ENCODE measurements around the gene AGA. TPM values are rescaled to one million over a fixed set of nuclear protein-coding genes. Genes with fewer than 3 reads are reported as not detected.

Gene AGA
- total RNA-seq, 1 donor from 2014 or later = 20.5 TPM

- TF ChIP-seq CTCF (IDR thresholded peaks at IDR 0.05; ENCODE audit: unreplicated experiment) = no peak
- Mint-ChIP-seq H3K4me3 (ENCODE audit: low read depth) (no peak overlapping the region), H3K36me3 (ENCODE audit: insufficient read depth) (peaks cover 1% of the 10 kb centered on the region), H3K27ac (no peak overlapping the region), H3K4me1 (ENCODE audit: low read depth) (peaks cover 6% of the 10 kb centered on the region), H3K27me3 (peaks cover 3% of the 10 kb centered on the region), H3K9me3 (ENCODE audit: low read depth) (no peaks in the 10 kb centered on the region)
- DNase-seq (ENCODE audit: low spot score, unreplicated experiment) = no peak
Observed at GRCh38 chr4:177461606-177462005, 19.4 kb upstream of the AGA start.

DNA sequence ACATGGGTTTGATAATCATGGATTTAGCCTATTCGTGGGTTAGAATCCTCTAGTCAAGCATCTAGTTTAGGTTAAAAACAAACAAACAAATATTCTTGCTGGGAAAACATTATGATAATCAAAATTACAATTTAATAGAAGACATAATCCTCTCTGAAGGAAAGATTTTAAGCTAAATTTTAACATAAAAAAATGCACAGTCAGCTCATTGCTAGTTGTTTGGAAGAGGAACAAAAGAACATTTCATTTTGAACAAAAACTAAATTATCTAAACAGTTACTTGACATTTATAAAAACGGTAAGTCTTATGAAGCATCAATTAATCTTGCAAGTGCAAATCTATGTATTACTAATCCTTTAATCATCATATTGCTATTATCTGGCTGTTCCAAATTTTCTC lies 18.2 kb upstream of the AGA start:
- Mint-ChIP-seq H3K4me3 (ENCODE audit: low read depth) (no peak overlapping the region), H3K4me1 (ENCODE audit: low read depth) (peaks cover 7% of the 10 kb centered on the region), H3K27me3 (no peaks in the 10 kb centered on the region), H3K36me3 (ENCODE audit: insufficient read depth) (peaks cover 1% of the 10 kb centered on the region), H3K27ac (no peak overlapping the region), H3K9me3 (ENCODE audit: low read depth) (no peaks in the 10 kb centered on the region)
- no peak for DNase-seq (ENCODE audit: low spot score, unreplicated experiment)
- TF ChIP-seq CTCF (IDR thresholded peaks at IDR 0.05; ENCODE audit: unreplicated experiment) = no peak

DNA sequence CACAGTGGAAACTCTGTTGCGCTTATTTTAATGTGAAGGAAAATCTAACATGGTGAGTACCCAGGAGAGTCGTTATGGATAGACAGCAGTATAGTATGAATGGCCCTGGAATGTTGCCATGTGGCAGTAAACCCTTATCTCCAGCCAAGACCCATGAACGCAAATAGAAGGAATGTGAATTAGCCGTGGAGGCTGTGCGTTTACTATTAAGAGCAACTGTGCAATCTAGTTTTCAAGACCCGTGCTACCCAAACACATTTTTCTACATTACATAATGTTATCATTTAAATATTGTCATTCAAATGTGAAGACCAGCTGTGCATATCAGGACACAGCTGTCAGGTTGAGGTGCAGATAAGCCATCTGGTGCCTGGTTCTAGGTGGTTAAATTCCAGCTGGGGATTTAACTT lies 13.3 kb upstream of the AGA start:
- Mint-ChIP-seq H3K36me3 (ENCODE audit: insufficient read depth) (no peaks in the 10 kb centered on the region), H3K9me3 (ENCODE audit: low read depth) (no peaks in the 10 kb centered on the region), H3K27ac (no peak overlapping the region), H3K4me3 (ENCODE audit: low read depth) (no peak overlapping the region), H3K4me1 (ENCODE audit: low read depth) (peaks cover 5% of the 10 kb centered on the region), H3K27me3 (peaks cover 2% of the 10 kb centered on the region)
- TF ChIP-seq CTCF (IDR thresholded peaks at IDR 0.05; ENCODE audit: unreplicated experiment) = no peak
- no peak for DNase-seq (ENCODE audit: low spot score, unreplicated experiment)

DNA sequence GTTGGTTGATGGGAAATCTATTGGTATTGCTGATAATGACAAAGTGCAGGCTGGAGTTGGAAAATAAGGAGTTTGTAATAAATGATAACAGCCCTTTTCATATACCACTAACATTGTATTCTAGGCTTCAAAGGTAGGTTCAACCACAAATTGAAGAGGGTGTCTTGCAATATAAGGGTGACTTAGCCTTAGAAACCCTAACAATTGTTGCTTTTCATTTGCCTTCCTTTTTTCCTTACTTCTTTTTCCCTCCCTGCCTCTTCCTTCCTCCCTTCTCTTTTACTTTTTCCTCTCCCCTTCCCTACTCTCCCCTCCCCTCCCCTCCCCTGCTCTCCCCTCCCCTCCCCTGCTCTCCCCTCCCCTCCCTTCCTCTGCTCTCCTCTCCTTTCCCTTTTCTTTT lies 10.9 kb upstream of the AGA start:
- H3K36me3 Mint-ChIP-seq (ENCODE audit: insufficient read depth) = no peaks in the 10 kb centered on the region
- H3K27me3 Mint-ChIP-seq = peaks cover 2% of the 10 kb centered on the region
- H3K4me1 Mint-ChIP-seq (ENCODE audit: low read depth) = peaks cover 5% of the 10 kb centered on the region
- no peak for TF ChIP-seq CTCF (IDR thresholded peaks at IDR 0.05; ENCODE audit: unreplicated experiment)
- no peaks in the 10 kb centered on the region for H3K9me3 Mint-ChIP-seq (ENCODE audit: low read depth)
- no peak overlapping the region for H3K4me3 Mint-ChIP-seq (ENCODE audit: low read depth)
- no peak overlapping the region for H3K27ac Mint-ChIP-seq
- DNase-seq (ENCODE audit: low spot score, unreplicated experiment) = no peak

GRCh38 chr4:177451108-177451500 lies 8.9 kb upstream of the AGA start:
- no peak for DNase-seq (ENCODE audit: low spot score, unreplicated experiment)
- H3K4me1 Mint-ChIP-seq (ENCODE audit: low read depth) = peaks cover 7% of the 10 kb centered on the region
- H3K36me3 Mint-ChIP-seq (ENCODE audit: insufficient read depth) = no peaks in the 10 kb centered on the region
- TF ChIP-seq CTCF (IDR thresholded peaks at IDR 0.05; ENCODE audit: unreplicated experiment) = no peak
- no peak overlapping the region for H3K27ac Mint-ChIP-seq
- H3K27me3 Mint-ChIP-seq = peaks cover 2% of the 10 kb centered on the region
- H3K4me3 Mint-ChIP-seq (ENCODE audit: low read depth) = no peak overlapping the region
- no peaks in the 10 kb centered on the region for H3K9me3 Mint-ChIP-seq (ENCODE audit: low read depth)

Data from progenitor cell of endocrine pancreas (in vitro differentiated cells).